GM18867 (cell line): Measurements from ENCODE around the gene KCNIP2.

Source experiments
- ATAC-seq: cut with Tn5 transposase; IDR thresholded peaks from one replicate; pipeline ENCODE4 v1.9.1; 2021; ENCODE audit warnings: mild to moderate bottlenecking, moderate library complexity; ENCODE audit not compliant: unreplicated experiment

The KCNIP2 gene

DNA sequence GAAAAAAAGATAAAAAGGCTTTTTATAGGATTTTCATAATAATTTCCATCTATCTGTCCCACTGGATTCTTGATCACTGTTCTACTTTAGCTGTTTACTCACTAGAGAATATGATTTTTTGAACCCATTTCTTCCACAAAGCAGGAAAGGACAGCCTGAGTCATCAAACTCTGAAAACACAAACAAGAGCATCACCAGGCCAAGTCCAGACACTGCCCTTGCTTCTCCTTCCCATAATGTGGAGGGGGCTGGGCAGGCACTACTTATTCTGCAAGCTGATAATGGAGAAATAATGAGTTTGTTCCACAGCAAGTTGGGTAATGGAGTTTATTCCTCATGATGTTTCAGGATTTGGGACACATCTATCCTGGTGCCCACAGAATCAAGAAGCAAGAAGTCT is 13.0 kb upstream of the KCNIP2 start:
- no peak for ATAC-seq

DNA sequence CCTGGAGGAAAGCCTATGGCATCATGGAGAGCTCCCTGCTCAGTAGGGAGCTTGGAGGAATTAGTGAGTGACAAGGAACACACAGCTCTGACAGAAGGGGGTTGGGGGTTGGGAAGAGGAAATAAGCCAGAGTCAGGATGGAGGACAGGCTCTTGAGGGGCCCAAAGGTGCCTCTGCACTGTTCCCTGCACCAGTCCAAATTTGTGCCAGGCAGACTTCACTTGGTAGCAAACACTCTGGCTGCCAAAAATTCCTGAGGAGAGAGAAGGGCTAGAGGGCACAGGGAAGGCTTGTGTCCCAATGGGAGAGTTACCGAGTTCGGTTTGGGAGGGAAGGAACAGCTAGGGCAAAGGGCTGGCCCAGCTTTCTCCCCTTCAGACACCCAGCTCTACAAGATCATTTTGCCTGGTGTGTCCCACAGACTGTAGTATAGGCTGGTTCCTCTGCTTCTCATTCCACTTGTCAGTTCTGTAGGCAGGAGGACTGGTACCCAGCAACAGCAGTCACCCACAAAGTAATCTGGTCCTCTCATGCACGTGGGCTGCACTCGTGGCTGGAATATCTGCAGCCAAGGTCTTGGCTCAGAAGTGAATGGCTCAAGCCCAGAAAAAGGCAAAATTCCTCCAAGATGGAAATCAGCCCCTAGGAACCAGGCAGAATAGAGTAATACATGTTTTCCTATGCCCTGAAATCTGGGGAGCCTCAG is 8.0 kb upstream of the KCNIP2 start:
- ATAC-seq, result no peak

DNA sequence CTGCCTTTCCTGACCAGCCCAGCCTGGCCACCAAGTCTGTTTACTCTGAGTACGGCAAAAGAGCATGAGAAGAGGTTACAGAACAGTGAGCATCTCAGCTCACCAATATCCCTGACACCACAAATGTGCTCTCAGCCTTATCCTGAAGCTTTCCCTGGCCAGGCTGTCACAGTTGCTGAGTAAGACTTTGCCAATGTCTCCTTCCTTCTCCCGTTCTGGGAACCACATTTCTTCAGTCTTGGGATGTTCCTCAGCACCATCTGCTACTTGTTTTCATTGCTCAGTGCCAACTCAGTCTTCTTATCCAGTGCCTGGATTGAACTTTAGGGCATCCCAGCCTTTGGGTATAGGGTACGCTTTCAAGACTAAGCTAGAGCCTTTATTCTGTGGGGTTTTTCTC is 7.1 kb upstream of the KCNIP2 start:
- ATAC-seq, result no peak

DNA sequence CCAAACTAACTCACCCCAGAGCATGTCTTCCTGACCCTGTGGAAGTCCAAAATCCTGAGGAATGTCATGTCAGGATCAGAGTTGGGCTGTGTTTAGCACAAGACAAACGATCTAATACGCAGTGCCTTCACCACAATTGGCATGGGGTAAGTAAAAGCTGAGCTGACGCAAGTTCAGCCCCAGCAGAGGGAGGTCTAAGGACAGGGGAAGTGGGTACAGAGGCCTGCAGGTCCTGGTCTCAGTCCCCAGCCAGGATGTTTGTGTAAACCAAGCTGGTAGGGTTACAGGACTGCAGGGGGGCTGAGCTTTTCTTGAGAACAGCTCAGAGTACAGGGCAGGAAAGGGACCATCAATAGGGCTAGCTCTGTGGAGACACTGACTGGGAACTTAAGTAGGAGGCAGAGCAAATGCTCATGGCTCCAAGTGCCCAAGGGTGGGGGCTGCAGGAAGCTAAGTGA is 5.3 kb upstream of the KCNIP2 start:
- no peak for ATAC-seq

DNA sequence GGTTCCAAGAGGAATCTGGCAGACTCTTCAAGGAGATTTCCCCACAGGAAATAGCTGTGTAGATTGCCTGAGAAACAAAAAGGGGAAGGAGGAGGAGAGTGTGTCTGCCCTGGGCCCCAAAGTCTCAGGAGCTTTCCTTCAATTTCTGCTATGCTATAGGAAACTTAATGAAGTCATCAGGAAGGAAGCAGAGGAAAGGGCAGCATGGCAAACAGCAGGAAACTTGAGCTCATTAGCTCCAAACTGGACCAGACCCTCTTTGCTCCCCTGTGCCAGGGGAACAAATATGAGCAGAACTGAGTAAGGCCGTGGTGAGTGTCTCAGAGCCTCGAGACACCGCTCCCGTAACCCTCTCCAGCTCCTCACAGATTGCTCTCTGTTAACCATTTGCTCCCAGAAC is 4.8 kb upstream of the KCNIP2 start:
- no peak for ATAC-seq

DNA sequence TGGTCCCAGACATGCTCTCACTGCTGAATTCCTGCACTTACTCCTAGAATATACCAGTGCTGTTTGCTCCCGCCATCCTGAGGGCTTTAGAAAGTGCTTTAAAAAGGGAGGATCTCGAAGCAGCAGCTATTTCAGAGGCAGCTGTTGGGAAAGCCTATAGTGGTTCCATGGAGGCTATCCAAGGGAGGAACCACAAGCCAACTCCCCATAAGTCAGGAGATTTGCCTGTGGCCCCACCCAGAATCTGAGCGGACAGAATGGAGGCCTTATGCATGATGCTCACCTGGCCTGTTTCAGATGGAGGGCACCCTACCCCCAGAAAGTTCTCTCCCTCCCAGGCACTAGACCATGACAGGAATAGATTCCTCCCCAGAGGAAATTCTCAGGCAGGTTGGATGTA is 2.3 kb upstream of the KCNIP2 start:
- ATAC-seq, result no peak

DNA sequence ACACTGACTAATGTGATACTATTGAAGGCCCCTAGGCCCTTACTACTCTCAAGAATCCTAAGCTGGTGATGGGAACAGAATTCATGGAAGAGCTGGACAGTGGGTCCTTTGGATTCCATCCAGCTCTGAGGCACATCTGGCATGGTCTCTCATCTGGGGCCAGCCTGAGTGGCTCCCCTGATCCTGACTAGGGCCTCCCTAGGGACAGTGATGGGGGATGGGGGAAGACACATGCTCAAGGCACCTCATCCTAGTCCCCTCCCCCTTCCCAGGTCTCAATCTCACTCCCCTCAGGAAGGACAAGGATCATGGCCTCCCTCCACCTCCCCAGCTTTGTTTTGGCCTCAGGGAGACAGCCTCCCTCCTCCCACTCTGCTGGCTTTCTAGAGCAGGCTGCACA is 1.8 kb downstream of the KCNIP2 start:
- no peak for ATAC-seq

DNA sequence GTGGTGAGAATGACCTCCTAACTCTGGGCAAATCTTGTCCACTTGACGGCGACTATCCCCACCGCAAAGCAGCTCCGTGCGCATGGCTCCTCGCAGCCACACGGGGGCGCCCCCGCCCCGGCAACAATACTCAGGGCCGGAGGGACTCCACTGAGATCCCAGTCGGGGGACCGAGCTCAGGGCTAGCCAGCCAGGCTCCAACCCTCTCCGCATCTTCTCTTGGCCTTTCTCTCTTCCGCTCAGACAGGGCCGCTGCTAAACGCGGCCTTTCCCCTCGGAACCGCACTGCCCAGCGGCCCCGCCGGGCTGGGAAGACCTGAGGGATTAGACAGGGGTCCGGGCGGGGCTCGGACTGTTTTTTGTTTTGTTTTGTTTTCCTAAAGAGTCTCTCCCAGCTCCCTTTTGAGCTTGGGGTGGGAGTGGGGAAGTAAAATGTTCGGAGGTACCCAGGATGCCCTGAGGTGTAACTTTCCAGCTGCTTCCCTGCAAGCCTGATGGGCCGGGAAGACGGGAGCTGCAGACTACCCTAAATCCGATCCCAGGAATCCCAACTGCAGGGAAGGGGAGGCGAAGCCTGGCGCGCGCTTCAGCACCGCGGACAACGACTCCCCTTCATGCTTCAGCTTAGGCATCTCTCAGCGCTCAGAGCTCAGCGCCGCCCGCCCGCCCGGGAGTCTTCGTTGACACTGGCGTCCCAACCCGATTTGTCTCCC is 2.7 kb downstream of the KCNIP2 start:
- ATAC-seq, result peak; percentile 41

DNA sequence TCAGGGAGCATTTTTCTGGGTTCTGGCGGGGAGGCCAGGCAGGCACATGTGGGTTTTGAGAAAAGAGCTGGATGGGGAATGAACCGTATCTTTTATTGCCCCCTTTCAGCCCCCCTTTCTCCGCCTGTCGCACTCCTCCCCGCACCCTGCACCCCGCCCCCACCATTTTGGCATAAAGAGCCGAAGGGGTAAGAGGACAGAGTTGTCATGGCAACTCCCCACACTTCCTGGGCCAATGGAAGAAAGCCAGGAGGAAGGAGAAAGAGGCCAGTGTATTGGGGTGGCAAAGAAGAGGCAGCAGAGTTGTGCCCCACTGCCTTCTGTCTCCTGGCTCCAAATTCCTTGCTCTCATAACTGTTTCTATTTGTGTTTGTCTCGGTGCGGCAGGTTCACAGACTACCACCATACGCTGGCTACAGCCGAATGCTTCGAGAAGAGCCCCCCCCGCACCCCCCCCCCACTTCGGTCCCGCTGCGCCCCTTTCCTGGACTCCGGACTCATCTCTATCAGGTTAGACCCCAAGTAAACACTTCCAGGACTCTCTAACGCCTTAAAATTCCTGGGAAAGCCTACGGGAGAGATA is 3.4 kb downstream of the KCNIP2 start:
- no peak for ATAC-seq

DNA sequence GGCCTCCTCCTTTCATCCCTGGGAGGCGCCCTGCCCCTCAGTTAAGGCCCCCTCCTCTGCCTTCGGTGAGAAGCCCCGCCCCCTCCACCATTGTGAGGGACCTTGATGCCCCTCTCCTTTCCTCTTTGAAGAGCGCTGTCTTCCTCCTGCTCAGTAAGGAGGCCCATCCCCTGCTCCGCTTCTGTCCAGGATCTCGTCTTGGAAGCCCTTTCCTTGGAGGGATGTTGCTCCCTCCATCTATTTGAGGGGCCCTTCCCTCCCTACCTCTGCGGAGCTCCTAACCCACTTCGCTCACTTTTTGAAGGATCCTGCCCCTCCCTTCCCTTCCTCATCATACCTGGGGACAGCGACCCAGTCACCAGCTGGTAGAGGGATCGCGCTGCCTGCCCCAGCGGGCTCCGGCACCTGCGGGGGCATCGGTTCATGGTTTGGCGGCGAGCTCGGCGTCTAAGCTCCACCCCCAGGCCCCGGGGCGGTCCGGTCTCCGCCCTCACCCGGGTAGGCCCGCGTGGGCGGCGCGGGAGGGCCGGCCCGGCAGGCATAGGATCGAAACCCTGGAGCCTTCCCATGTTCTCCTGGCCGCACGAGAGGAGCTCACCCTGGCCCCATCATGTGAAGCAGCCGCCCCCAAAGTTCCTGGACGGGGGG is 4.1 kb downstream of the KCNIP2 start:
- ATAC-seq, result peak; percentile 31

DNA sequence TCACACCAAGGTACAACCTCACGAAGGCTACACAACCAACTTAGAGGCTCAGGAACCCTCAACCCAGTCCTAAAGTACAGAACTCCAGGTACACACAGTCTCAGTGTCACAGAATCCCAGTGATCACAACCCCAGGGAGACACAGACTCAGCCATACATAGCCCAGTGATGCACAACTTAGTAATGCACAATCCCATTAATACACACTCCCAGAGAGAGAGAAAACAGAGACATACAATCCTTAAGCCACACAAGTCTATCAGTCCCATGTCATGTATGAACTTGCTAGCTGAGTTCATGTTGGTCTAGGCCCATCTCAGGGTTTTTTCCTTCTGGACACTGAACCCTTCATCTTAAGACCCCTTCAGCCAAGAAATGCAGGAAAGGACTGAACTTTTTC is 4.6 kb downstream of the KCNIP2 start:
- no peak for ATAC-seq

DNA sequence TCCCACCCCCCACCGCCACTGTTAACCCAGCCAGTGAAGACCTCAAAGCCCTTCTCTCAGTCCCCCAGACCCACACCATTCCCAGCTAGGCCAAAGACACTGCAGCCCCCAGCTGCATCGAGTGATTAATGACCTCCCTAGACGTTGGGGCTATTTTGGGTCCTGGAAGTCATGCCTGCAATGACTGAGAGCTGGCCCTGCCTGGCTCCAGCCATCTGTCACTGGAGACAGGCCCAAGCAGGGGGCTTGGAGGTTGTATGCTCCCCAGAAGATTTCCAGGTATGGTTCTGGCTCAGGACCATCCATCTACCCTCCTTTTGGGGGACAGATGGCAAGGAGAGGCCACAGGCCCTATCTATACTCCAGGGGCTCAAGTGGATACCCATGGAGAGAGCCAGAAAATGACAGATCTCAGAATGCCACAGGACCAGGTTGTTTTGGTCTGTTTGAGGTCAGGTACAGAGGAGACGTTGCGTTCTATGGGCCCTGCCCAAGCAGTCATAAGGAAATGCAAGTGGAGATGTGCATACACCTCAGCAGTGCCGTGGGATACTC is 5.1 kb downstream of the KCNIP2 start:
- ATAC-seq, result no peak

DNA sequence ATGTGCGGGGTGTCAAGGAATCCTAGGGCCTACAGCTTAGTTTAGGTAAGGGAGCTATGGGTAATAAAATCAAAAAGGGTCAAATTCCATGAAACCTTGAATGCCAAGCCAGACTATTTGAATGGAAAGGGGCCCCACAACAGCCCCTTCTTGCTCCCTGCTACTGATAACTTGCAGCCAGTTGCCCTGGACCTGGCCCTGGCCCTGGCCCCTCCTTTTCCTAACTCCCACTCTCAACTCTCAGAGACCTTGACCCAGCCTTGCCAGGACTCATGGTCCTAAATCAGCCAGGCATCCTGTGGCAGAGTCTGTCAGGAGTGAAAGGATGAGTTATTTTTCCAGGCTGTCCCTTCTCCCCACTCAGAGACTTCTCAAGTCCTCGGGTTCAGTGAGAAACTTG is 5.9 kb downstream of the KCNIP2 start:
- ATAC-seq, result no peak

DNA sequence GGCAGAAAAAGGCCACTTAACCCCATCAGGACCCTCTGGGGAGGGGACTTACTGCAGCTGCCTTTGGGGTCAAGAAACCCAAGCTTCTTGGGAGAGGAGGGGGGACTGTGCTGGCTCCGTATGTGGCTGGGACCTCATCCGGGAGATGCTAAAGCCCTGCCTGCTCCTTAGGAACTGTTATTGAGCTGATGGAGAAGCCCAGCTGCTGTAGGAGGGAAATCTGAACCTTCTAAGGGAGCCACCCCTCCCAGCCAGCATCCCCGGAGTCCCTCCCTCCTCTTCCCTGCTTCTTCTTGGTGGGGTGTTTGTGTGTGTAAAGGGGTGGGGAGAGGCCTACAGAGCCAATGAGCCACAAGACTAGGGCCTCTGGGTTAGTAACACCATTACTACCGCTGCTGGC is 8.2 kb downstream of the KCNIP2 start:
- no peak for ATAC-seq

DNA sequence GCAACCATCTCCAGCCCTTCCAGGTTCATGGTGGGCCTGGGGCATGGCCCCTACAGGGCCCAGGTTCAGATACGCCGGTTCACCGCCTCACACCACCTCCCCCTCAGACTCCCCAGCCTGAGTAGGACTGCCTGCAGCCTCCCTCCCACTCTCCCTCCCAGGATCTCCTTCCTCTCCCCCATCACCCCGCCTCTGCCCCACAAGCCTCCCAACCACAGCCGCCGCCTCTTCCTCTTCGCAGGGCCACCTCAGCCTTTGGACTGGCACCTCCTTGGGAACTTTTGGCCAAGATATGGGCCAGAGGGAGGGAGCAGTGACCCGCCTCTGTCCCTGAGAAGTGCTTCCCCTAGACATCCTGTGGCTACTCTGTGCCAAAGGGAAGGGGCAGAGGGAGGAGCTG is 9.3 kb downstream of the KCNIP2 start:
- no peak for ATAC-seq

DNA sequence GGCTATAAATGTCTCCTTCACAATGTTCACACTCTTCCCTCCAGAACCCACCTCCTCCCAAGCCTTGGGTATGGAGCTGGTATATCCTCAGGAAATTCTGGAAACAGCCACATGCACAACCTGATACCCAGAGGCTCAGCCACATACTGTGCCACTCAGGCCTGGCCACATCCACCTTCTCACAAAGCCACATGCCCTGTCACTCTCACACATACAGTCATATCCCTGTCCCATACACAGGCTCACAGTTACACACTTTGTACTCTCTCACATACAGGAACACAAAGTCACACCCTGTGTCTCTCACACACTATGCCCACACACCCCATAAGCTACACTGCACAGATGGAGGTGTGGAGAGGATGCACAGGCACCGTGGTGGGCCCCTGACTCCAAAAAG is 10.1 kb downstream of the KCNIP2 start:
- ATAC-seq, result no peak

DNA sequence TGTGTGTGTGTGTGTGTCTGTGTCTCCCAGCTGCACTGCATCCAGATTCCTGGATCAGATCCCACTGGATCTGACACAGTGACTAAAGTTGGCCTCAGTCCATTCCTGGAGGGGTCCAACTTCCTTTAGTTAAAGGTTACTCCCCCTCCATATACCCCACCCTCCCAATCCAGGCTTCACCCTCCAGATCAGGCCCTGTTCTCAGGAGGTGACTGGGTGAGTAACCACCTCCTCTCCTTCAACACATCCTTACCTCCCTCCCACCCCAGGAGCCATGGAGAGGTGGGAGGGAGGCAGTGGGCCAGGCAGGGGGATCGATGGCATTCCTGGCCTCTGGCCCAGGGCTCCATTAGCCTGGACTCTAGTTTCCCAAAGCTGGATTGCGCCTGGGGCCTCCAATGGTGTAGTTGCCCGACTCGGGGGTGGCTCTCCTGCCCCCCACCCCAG is 11.3 kb downstream of the KCNIP2 start:
- no peak for ATAC-seq

DNA sequence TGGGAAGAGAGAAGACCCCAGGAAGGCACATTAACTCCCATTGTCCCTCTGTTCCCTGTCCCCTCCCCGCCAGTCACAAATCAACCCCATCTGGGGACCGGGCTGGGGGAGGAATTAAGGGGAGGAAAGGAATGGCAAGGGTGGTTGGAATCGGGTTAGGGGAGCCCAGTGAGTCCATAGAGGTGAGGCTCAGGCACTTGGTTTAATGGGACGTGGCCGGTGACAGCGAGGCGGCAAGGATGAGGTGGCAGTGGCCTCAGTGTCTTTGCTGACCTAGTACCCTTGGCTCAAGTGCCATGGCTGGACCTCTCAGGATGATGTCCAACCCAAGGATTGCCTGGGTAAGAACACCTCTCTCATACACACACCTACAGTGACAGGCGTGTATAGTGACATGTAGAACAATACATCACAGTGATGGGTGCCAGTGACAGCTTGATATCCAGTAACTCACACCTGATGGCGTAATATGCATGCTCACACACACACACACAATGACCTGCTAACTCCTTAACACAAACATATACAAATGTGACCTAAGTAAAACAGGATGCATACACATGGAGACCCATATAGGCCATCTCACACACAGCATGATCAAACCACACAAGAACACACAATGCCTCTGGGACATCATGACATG is 12.3 kb downstream of the KCNIP2 start:
- no peak for ATAC-seq

DNA sequence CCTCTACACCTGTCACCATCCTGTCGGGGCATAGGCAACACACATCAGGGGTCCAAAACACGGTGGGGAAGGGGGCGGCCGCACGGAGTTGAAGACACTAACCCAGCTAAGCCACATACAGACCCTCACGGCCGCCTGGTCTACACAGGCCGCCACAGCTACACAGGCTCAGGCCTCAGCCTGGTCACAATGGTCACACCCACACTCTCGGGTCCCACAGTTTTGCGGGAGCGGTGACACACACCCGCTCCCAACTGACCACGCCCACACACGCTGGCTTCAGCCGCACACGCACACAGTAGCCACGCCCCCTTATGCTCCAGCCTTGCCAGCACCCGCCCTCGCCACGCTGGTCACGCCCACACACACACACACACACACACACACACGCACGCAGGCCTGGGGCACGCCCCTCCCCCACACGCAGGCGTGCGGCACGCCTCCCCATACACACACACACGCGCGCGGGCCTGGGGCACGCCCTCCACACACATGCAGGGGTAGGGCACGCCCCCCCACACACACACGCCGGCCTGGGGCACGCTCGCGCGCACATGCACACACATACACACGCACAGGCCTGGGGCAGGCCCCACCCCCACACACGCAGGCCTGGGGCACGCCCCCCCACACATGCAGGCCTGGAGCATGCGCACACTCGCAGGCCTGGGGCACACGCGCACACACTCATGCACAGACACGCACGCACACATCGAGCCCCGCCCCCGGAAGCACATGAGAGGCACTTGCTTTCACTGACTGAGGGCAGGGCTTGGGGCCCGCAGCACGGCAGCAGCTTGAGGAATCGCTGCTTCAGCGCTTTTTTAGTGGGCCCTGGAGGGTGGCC is 13.1 kb downstream of the KCNIP2 start:
- peak; percentile 69 for ATAC-seq
